Fibroblast of skin of abdomen (primary cell): ENCODE results near the gene CDC42EP5.

ENCODE experiments used
- DNase-seq: peaks from one replicate; pipeline ENCODE4 v3.0.0-alpha.2; 2013

CDC42EP5 gene

GRCh38 chr19:54462047-54462654 is 10.9 kb downstream of the CDC42EP5 start:
- DNase-seq = no peak

- DNase-seq = no peak
These were observed 11.5 kb downstream of the CDC42EP5 start for GRCh38 chr19:54461613-54462012.

GRCh38 chr19:54461210-54461609 is 11.9 kb downstream of the CDC42EP5 start:
- no peak for DNase-seq

- DNase-seq = no peak
These were observed 12.7 kb downstream of the CDC42EP5 start for GRCh38 chr19:54460230-54461005.

- no peak for DNase-seq
These were observed 13.5 kb downstream of the CDC42EP5 start for GRCh38 chr19:54459282-54460229.

- DNase-seq = no peak
These were observed 14.3 kb downstream of the CDC42EP5 start for GRCh38 chr19:54458648-54459281.

- no peak for DNase-seq
These were observed 15.1 kb downstream of the CDC42EP5 start for GRCh38 chr19:54457773-54458647.

GRCh38 chr19:54456423-54457373 is 16.4 kb downstream of the CDC42EP5 start:
- no peak for DNase-seq

- no peak for DNase-seq
These were observed 17.2 kb downstream of the CDC42EP5 start for GRCh38 chr19:54455786-54456422.

GRCh38 chr19:54454781-54455675 is 18.1 kb downstream of the CDC42EP5 start:
- no peak for DNase-seq

GRCh38 chr19:54453921-54454780 is 18.9 kb downstream of the CDC42EP5 start:
- DNase-seq = no peak

- DNase-seq = no peak
These were observed 20.5 kb downstream of the CDC42EP5 start for GRCh38 chr19:54452626-54453025.

- DNase-seq = no peak
These were observed 21.1 kb downstream of the CDC42EP5 start for GRCh38 chr19:54451997-54452396.

- DNase-seq = no peak
These were observed 21.7 kb downstream of the CDC42EP5 start for GRCh38 chr19:54451331-54451871.

- no peak for DNase-seq
These were observed 23.4 kb downstream of the CDC42EP5 start for GRCh38 chr19:54449701-54450069.

- DNase-seq = peak; percentile 98
These were observed 24.1 kb downstream of the CDC42EP5 start, which contains the start of gene LENG8 for GRCh38 chr19:54448774-54449700. Gene LENG8, plus strand, starts transcription at chr19:54449199. Its CDS starts 2,146 bp downstream, at chr19:54451345.
